GM23248 (cell line): ENCODE measurements around the gene PCF11.

Experiments used
- EZH2 ChIP-seq: fragments of 200-600 bp; sonication (generic); IDR thresholded peaks from 2 replicates; pipeline ENCODE4 v1.6.1; 2018; ENCODE audit warnings: antibody characterized with exemption, mild to moderate bottlenecking; ENCODE audit not compliant: insufficient read depth, poor library complexity, severe bottlenecking
- EZH2phosphoT487 ChIP-seq: fragments of 200-600 bp; sonication (generic); IDR thresholded peaks from 2 replicates; pipeline ENCODE4 v1.6.1; 2018; ENCODE audit warnings: antibody characterized with exemption, moderate library complexity, mild to moderate bottlenecking, low read depth; ENCODE audit not compliant: insufficient read depth

GRCh38 chr11:83147895-83148294, 9.0 kb upstream of the PCF11 start:
- TF ChIP-seq EZH2phosphoT487 (no peak), EZH2 (no peak)
